NB4 (cell line): Measurements from ENCODE around the gene STRIP2.
A peak's percentile ranks its signal among the peaks of the same experiment; 100 is the strongest.
"Not testable (repeated sequence)": the region's sequence is repeated elsewhere in the genome, so short reads cannot be mapped to it uniquely, and the experiment has no call there.

Experiments used
- DNase-seq: peaks from one replicate; pipeline ENCODE4 v3.0.0; 2010; ENCODE audit warnings: low read depth
- H3K4me3 ChIP-seq: one replicate; pipeline ENCODE4 v1.5.1; 2011; ENCODE audit warnings: mild to moderate bottlenecking, low read depth, low read length, moderate library complexity
- MYC ChIP-seq: IDR thresholded peaks from 2 replicates; pipeline ENCODE4 v1.6.1; 2011; ENCODE audit warnings: low read depth, low read length
- POLR2A ChIP-seq: IDR thresholded peaks from 2 replicates; pipeline ENCODE4 v1.6.1; 2011; ENCODE audit warnings: mild to moderate bottlenecking; ENCODE audit not compliant: insufficient read length; ENCODE audit errors: extremely low read depth
- TF ChIP-seq, protein P1 (sequence below): IDR thresholded peaks from 2 replicates; pipeline ENCODE4 v1.6.1; 2011; ENCODE audit warnings: low read depth, low read length
- TF ChIP-seq, protein P2 (sequence below): IDR thresholded peaks from one replicate; pipeline ENCODE4 v1.5.1; 2012; ENCODE audit warnings: low read depth, low read length

STRIP2 gene

DNA sequence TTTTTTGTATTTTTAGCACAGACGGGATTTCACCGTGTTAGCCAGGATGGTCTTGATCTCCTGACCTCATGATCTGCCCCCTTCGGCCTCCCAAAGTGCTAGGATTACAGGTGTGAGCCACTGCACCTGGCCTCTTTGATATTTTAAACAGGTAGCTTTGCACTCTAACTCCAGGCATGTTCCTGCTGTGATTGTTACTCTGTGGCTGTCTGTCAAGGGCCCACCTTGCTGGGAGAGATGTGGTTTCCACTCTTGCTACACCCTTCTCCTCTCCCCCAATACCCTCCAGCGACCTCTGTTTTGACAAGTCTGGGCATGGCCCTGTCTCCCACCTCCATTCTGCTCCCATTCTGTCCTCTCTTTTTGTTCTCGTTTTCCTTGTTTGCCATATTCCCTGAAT, 85.2 kb downstream of the STRIP2 start:
- DNase-seq = no peak
- TF ChIP-seq, protein P1, sequence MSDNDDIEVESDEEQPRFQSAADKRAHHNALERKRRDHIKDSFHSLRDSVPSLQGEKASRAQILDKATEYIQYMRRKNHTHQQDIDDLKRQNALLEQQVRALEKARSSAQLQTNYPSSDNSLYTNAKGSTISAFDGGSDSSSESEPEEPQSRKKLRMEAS = no peak
- TF ChIP-seq POLR2A (no peak), MYC (no peak)
- TF ChIP-seq, protein P2, sequence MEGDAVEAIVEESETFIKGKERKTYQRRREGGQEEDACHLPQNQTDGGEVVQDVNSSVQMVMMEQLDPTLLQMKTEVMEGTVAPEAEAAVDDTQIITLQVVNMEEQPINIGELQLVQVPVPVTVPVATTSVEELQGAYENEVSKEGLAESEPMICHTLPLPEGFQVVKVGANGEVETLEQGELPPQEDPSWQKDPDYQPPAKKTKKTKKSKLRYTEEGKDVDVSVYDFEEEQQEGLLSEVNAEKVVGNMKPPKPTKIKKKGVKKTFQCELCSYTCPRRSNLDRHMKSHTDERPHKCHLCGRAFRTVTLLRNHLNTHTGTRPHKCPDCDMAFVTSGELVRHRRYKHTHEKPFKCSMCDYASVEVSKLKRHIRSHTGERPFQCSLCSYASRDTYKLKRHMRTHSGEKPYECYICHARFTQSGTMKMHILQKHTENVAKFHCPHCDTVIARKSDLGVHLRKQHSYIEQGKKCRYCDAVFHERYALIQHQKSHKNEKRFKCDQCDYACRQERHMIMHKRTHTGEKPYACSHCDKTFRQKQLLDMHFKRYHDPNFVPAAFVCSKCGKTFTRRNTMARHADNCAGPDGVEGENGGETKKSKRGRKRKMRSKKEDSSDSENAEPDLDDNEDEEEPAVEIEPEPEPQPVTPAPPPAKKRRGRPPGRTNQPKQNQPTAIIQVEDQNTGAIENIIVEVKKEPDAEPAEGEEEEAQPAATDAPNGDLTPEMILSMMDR = no peak
- no peak overlapping the region for H3K4me3 ChIP-seq

DNA sequence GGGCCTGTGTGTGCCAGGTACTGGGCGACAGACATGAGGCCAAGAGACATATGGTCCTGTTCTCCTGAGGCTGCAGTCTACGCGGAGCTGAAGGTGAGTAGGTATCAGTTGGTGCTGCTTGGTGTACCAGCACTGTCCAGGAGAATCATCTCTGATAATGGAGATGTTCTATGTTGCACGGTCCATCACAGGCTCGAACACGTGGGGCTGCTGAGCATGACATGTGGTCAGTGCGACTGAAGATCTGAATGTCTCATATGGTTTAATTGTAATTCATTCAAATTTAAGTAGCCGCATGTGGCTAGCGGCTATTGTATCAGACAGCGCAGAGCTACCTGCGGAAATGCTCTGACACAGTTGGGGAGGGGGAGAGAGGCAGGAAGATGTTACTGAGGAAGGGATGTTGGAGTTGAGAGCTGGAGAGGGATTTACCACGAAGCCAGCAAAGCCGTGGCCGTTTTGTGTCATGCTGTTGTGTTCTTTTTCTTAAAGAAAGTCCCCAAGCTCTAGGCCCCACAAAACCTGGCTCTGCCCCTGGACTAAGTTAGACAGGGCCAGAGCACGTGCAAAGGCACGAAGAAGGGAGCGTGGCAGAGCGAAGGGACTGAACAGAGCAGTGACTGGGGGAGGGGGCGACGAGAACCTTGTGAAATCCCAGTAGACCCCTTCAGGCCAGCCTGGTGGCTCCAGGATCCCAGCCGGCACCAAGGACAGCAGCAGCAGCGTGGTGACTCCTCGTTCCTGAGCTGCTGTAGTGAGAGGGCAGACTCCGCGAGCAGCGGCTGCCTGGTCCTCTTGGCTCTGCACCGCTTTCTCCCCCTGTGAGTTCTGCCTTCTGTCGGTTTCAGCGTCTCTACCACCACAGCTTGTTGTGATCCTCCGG, 88.1 kb downstream of the STRIP2 start:
- TF ChIP-seq, protein P2 = no peak
- no peak for TF ChIP-seq MYC
- no peak overlapping the region for H3K4me3 ChIP-seq
- no peak for DNase-seq

DNA sequence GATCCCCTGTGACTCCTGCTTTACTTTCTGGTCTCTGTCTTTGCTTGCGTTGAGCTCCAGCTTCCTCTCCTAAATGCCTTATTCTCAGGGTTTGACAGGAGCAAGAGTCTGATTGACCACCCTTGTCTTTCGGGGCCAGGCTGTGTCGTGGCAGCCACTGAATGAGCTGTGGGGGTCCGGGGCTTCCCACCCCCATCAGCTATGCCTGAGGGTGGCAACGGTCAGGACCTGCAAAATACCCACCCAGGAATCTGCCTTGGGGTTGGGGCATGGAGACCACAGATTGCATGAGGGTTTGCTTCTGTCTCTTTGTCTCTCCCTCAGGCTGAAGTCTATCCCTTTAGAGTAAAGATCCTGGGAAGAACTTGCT, 88.7 kb downstream of the STRIP2 start:
- no peak for DNase-seq
- no peak overlapping the region for H3K4me3 ChIP-seq
- TF ChIP-seq, protein P1 = no peak
- TF ChIP-seq POLR2A = no peak
- TF ChIP-seq MYC = no peak
- TF ChIP-seq, protein P2 = no peak

DNA sequence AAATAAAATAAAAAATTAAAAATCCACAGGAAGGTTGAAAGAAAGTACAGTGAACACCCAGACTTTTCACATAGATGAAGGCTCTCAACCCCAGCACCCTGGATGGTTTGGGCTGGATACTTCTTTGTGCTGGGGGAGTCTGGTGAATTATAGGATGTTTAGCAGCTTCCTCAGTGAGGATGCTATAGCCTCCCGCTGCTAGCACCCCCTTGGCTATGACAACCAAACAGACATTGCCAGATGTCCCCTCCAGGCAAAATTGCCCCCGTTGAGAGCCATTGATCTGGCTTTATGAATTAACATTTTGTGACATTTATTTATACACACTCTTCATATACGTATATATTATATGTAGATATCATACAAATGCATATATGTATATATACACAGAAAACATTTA, 89.7 kb downstream of the STRIP2 start:
- DNase-seq = no peak
- H3K4me3 ChIP-seq = no peak overlapping the region
- TF ChIP-seq, protein P1 = no peak
- no peak for TF ChIP-seq POLR2A
- TF ChIP-seq MYC = no peak

DNA sequence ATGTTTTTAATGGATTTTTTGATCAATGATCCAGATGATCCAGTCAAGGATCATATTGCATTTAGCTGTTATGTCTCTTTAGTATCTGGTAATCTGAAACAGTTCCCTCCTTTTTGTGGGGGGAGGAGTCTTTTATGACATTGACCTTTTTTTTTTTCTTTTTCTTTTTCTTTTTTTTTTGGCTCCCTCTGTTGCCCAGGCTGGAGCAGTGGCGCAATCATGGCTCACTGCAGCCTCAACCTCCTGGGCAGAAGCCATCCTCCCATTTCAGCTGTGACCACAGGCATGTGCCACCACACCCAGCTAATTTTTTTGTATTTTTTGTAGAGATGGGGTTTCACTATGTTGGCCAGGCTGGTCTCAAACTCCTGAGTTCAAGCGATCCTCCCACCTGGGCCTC, 90.2 kb downstream of the STRIP2 start:
- TF ChIP-seq, protein P1 = peak; percentile 27; the same call in 1 of the 2 replicates
- not testable (repeated sequence) for H3K4me3 ChIP-seq
- DNase-seq = peak; percentile 93

DNA sequence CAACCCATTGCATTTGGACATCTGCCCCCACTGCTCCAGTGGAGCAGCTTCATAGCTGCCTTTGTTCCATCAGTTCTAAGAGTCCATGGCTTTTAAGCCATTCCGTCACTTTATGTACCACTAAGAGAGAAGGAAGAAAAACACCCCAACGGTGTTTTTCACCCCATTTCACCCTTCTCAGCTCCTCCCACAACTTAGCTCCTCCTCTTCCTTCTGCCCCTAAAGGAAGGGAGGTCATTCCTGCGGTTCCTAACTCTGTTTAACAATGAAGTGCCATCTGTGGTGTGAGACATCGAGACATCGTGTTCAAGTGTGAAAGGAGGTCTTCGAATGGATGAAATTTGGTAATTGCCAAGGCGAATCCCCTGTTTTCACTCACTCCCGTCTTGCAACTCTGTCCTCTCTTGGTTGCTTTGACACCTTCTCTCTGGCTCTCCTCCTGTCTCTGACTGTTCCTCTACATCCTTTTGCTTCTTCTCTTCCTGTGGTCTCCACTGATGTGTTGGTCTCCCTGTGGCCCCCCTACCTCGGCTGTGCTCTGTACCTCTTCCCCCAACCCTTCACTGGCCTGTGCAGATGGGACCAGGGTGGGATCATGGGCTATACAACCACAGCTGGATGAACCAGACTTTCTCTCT, 91.1 kb downstream of the STRIP2 start:
- TF ChIP-seq, protein P2 = no peak
- TF ChIP-seq, protein P1 = no peak
- no peak for TF ChIP-seq MYC
- TF ChIP-seq POLR2A = no peak
- DNase-seq = peak; percentile 58
- peak overlapping the region; percentile 12 for H3K4me3 ChIP-seq

DNA sequence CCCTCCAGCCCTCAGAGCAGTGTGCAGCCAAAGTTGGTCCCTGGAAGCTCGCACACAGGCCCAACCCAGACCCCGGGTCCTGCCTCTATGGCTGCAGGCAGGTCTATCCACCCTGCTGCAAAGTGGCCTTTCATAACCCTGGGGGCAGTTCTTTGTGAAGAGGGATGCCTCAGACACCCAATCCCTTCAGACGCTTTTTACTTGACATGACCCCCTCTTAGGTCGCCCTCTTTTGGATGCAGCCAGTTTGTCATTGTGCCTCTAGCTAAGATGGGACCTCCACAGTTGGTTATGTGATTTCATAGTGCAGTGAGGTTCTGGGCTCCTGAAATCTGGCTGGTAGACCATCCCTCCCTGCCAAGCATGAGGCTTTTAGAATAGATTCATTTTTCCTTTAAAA, 95.4 kb downstream of the STRIP2 start:
- TF ChIP-seq, protein P2 = no peak
- DNase-seq = peak; percentile 34
- no peak overlapping the region for H3K4me3 ChIP-seq
